Calu3 (cell line): ENCODE results near the gene LPCAT1. TPM values are rescaled to one million over a fixed set of nuclear protein-coding genes. Genes with fewer than 3 reads are reported as not detected.

Experiments used
- BruUV-seq: library from RNA; stranded (reverse); fragments of 400-500 nt; replicated peaks from 2 replicates; lab custom pipeline; 2021; lab: Mats Ljungman, UMichigan
- CTCF ChIA-PET: fragments of 300-600 bp; sonication (Branson Sonifier 250); formaldehyde crosslinking; loops from one replicate; lab custom pipeline; 2022; ENCODE audit warnings: antibody characterized with exemption; lab: Charles Lee
- DNase-seq: peaks from one replicate; pipeline ENCODE4 v3.0.0; 2022
- H3K27ac Mint-ChIP-seq: one replicate; pipeline ENCODE4 v1.8.0; 2022; ENCODE audit warnings: mixed read lengths; ENCODE audit not compliant: unreplicated experiment
- H3K27me3 Mint-ChIP-seq: one replicate; pipeline ENCODE4 v1.8.0; 2022; ENCODE audit warnings: mixed read lengths; ENCODE audit not compliant: unreplicated experiment
- H3K36me3 Mint-ChIP-seq: one replicate; pipeline ENCODE4 v1.8.0; 2022; ENCODE audit warnings: mild to moderate bottlenecking, moderate library complexity, mixed read lengths; ENCODE audit not compliant: insufficient read depth, unreplicated experiment
- H3K4me1 Mint-ChIP-seq: one replicate; pipeline ENCODE4 v1.8.0; 2022; ENCODE audit warnings: mild to moderate bottlenecking, low read depth, mixed read lengths; ENCODE audit not compliant: unreplicated experiment
- H3K4me3 Mint-ChIP-seq: one replicate; pipeline ENCODE4 v1.8.0; 2022; ENCODE audit warnings: mild to moderate bottlenecking, low read depth, moderate library complexity, mixed read lengths; ENCODE audit not compliant: unreplicated experiment
- H3K9me3 Mint-ChIP-seq: one replicate; pipeline ENCODE4 v1.8.0; 2022; ENCODE audit warnings: low read depth, mixed read lengths; ENCODE audit not compliant: unreplicated experiment
- intact Hi-C: fragments of 100-400 bp; cut with micrococcal nuclease; formaldehyde crosslinking; loops from one replicate; pipeline ENCODE4 v1.10.0; 2022; ENCODE audit not compliant: unreplicated experiment
- total RNA-seq: library from RNA; stranded (reverse); gene quantifications from 2 replicates; pipeline ENCODE4 v1.2.3, GENCODE V29; 2022
- TF ChIP-seq, protein P1 (sequence below): fragments of 200-600 bp; IDR thresholded peaks from one replicate; pipeline ENCODE4 v1.8.0; 2022; ENCODE audit warnings: antibody characterized with exemption; ENCODE audit not compliant: unreplicated experiment

Gene LPCAT1
- total RNA-seq, 1 experiment from 2014 or later, result 42.3 TPM

DNA sequence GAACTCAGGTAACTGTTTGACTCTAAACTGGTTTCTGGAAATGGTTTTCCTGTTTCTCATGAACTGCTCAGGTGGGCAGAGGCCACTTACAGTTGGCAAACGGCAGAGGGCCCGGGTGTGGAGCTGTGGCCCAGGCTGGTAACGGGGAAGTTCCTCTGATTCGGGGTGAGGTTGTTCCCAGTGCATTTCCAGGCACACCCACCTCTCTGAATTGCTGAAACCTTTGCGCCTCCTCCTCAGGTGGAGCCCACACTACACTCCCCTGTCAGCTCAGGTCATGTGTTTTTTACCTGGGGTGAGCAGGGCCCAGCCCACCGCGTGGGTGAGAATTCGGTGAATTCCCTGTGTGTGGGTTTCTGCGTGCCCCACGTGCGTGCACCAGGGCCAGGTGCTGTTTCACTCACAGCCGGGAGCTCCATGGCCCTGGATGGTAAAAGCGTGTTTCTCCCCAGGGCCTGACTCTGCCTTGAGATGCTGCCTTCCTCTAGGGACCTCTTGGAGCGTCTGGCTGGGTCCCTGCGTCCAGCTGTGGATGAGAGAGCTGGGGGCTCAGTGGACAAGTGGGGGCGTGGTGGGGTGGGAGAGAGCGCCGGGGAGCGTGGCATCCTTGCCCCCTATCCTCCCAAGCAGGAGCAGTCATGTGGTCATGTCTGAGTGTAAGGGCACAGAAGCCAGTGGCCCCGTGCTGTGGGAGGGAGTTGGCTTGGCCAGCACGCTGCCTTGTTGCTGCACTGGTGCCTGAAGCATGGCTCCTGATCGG lies 33.5 kb upstream of the LPCAT1 start:
- no peak overlapping the region for H3K4me3 Mint-ChIP-seq
- no peaks in the 10 kb centered on the region for H3K9me3 Mint-ChIP-seq
- peaks cover 50% of the 10 kb centered on the region for H3K27me3 Mint-ChIP-seq
- intact Hi-C loops, result no loop called here
- no peak overlapping the region for H3K27ac Mint-ChIP-seq
- TF ChIP-seq, protein P1, sequence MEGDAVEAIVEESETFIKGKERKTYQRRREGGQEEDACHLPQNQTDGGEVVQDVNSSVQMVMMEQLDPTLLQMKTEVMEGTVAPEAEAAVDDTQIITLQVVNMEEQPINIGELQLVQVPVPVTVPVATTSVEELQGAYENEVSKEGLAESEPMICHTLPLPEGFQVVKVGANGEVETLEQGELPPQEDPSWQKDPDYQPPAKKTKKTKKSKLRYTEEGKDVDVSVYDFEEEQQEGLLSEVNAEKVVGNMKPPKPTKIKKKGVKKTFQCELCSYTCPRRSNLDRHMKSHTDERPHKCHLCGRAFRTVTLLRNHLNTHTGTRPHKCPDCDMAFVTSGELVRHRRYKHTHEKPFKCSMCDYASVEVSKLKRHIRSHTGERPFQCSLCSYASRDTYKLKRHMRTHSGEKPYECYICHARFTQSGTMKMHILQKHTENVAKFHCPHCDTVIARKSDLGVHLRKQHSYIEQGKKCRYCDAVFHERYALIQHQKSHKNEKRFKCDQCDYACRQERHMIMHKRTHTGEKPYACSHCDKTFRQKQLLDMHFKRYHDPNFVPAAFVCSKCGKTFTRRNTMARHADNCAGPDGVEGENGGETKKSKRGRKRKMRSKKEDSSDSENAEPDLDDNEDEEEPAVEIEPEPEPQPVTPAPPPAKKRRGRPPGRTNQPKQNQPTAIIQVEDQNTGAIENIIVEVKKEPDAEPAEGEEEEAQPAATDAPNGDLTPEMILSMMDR, result no peak
- DNase-seq, result no peak
- CTCF ChIA-PET, result no interaction called here
- no TSS peak for BruUV-seq
- peaks cover 8% of the 10 kb centered on the region for H3K4me1 Mint-ChIP-seq
- H3K36me3 Mint-ChIP-seq, result no peaks in the 10 kb centered on the region

GRCh38 chr5:1555808-1556731 lies 32.3 kb upstream of the LPCAT1 start:
- TF ChIP-seq, protein P1, result no peak
- Mint-ChIP-seq H3K36me3 (no peaks in the 10 kb centered on the region), H3K9me3 (no peaks in the 10 kb centered on the region), H3K27me3 (peaks cover 50% of the 10 kb centered on the region), H3K4me1 (peaks cover 8% of the 10 kb centered on the region), H3K27ac (no peak overlapping the region), H3K4me3 (no peak overlapping the region)
- intact Hi-C loops, result no loop called here
- DNase-seq, result no peak
- CTCF ChIA-PET, result interaction anchor here (0.6 to 1.8 kb wide), 6 partner anchors 10 to 89 kb away, joined by 3 to 10 read pairs (median 3); no protein-coding TSS in a partner anchor
- no TSS peak for BruUV-seq

GRCh38 chr5:1555011-1555807 lies 31.4 kb upstream of the LPCAT1 start:
- DNase-seq, result peak; percentile 81
- H3K4me3 Mint-ChIP-seq, result no peak overlapping the region
- intact Hi-C loops, result no loop called here
- TF ChIP-seq, protein P1, result peak; percentile 7
- peaks cover 8% of the 10 kb centered on the region for H3K4me1 Mint-ChIP-seq
- H3K27me3 Mint-ChIP-seq, result peaks cover 50% of the 10 kb centered on the region
- no peaks in the 10 kb centered on the region for H3K36me3 Mint-ChIP-seq
- CTCF ChIA-PET, result interaction anchor here (0.6 to 1.8 kb wide), 6 partner anchors 9 to 90 kb away, joined by 3 to 10 read pairs (median 3); no protein-coding TSS in a partner anchor
- no TSS peak for BruUV-seq
- H3K27ac Mint-ChIP-seq, result no peak overlapping the region
- H3K9me3 Mint-ChIP-seq, result no peaks in the 10 kb centered on the region
